GM06990 (cell line): ENCODE data around the gene CCDC170.

ENCODE experiments used
- DNase-seq: peaks from one replicate; pipeline ENCODE4 v3.0.0-alpha.2; 2011; ENCODE audit not compliant: insufficient read length; ENCODE audit errors: extremely low read depth
- H3K27me3 ChIP-seq: replicated peaks from 2 replicates; pipeline ENCODE4 v1.6.0; 2011; ENCODE audit warnings: low read length; ENCODE audit not compliant: control insufficient read depth, insufficient read depth
- H3K36me3 ChIP-seq: 2 replicates; pipeline ENCODE4 v1.5.1; 2011; ENCODE audit warnings: low read length; ENCODE audit not compliant: control insufficient read depth, insufficient read depth
- H3K4me3 ChIP-seq: replicated peaks from 2 replicates; pipeline ENCODE4 v1.5.1; 2011; ENCODE audit warnings: low read depth, mild to moderate bottlenecking, control low read depth, low read length
- CTCF ChIP-seq: IDR thresholded peaks from 2 replicates; pipeline ENCODE4 v1.5.1; 2011; ENCODE audit warnings: low read length, control low read depth, mild to moderate bottlenecking, inconsistent platforms; ENCODE audit not compliant: insufficient read depth, poor library complexity, severe bottlenecking

The CCDC170 gene

GRCh38 chr6:151494936-151495320 lies 1.1 kb downstream of the CCDC170 start:
- no peak for DNase-seq
- H3K27me3 ChIP-seq = peaks cover 4% of the 10 kb centered on the region; the same call in 1 of the 2 replicates
- no peaks in the 10 kb centered on the region for H3K36me3 ChIP-seq
- H3K4me3 ChIP-seq = no peak overlapping the region
- no peak for TF ChIP-seq CTCF

GRCh38 chr6:151495380-151495779 lies 1.6 kb downstream of the CCDC170 start:
- H3K36me3 ChIP-seq = no peaks in the 10 kb centered on the region
- DNase-seq = no peak
- no peak for TF ChIP-seq CTCF
- peaks cover 4% of the 10 kb centered on the region; the same call in 1 of the 2 replicates for H3K27me3 ChIP-seq
- H3K4me3 ChIP-seq = no peak overlapping the region

- no peak for DNase-seq
- Histone ChIP-seq H3K4me3 (no peak overlapping the region), H3K36me3 (no peaks in the 10 kb centered on the region), H3K27me3 (peaks cover 4% of the 10 kb centered on the region; the same call in 1 of the 2 replicates)
- no peak for TF ChIP-seq CTCF
Measured at GRCh38 chr6:151497905-151498304, 4.1 kb downstream of the CCDC170 start.

- TF ChIP-seq CTCF = no peak
- H3K4me3 ChIP-seq = no peak overlapping the region
- peaks cover 4% of the 10 kb centered on the region; the same call in 1 of the 2 replicates for H3K27me3 ChIP-seq
- H3K36me3 ChIP-seq = no peaks in the 10 kb centered on the region
- no peak for DNase-seq
Measured at GRCh38 chr6:151498327-151498726, 4.5 kb downstream of the CCDC170 start.

GRCh38 chr6:151499551-151499950 lies 5.7 kb downstream of the CCDC170 start:
- no peak for TF ChIP-seq CTCF
- H3K36me3 ChIP-seq = no peaks in the 10 kb centered on the region
- H3K4me3 ChIP-seq = no peak overlapping the region
- no peak for DNase-seq
- no peaks in the 10 kb centered on the region for H3K27me3 ChIP-seq

- no peaks in the 10 kb centered on the region for H3K27me3 ChIP-seq
- H3K4me3 ChIP-seq = no peak overlapping the region
- TF ChIP-seq CTCF = no peak
- H3K36me3 ChIP-seq = no peaks in the 10 kb centered on the region
- DNase-seq = no peak
Measured at GRCh38 chr6:151501511-151502136, 7.8 kb downstream of the CCDC170 start.
